GM12801 (cell line): ENCODE results near the gene CDH23.

Source experiments
- TF ChIP-seq, protein P1 (sequence below): IDR thresholded peaks from one replicate; pipeline ENCODE4 v1.5.1; 2011; ENCODE audit warnings: control low read depth; ENCODE audit not compliant: insufficient read length; ENCODE audit errors: extremely low read depth

Gene CDH23

GRCh38 chr10:71631007-71631861, 234.5 kb downstream of the CDH23 start:
- TF ChIP-seq, protein P1, sequence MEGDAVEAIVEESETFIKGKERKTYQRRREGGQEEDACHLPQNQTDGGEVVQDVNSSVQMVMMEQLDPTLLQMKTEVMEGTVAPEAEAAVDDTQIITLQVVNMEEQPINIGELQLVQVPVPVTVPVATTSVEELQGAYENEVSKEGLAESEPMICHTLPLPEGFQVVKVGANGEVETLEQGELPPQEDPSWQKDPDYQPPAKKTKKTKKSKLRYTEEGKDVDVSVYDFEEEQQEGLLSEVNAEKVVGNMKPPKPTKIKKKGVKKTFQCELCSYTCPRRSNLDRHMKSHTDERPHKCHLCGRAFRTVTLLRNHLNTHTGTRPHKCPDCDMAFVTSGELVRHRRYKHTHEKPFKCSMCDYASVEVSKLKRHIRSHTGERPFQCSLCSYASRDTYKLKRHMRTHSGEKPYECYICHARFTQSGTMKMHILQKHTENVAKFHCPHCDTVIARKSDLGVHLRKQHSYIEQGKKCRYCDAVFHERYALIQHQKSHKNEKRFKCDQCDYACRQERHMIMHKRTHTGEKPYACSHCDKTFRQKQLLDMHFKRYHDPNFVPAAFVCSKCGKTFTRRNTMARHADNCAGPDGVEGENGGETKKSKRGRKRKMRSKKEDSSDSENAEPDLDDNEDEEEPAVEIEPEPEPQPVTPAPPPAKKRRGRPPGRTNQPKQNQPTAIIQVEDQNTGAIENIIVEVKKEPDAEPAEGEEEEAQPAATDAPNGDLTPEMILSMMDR, result no peak

DNA sequence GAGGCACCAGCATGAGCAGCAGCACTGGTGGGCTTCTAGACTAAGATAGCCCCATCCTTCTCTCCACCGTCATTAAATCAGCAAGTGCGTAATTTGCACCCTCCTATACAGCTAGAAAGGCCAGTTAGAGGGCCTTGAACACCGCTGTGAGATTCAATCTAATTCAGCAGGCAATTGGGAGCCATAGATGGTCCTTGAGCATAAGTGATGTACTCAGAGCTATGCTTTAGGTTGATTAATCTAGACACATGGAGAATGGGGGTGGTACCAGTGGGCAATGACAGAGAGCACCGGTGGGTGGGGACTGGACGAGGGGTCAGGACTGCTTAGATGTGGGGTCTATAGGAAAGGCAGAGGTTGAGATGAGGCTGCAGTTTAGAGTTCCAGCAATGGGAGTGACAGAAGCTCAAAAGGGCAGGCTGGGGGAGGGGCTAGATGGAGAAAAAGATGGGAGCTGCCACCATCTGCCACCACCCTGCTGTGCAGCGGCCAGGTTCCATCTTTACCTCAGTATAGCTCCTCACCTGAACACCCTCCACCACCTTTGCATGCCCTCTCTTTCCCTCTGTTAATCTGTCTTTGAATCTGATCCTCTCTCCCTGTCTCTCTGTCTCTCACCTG, 235.6 kb downstream of the CDH23 start:
- TF ChIP-seq, protein P1, result no peak

- TF ChIP-seq, protein P1, result no peak
Measured at GRCh38 chr10:71632896-71633600, 236.3 kb downstream of the CDH23 start.

DNA sequence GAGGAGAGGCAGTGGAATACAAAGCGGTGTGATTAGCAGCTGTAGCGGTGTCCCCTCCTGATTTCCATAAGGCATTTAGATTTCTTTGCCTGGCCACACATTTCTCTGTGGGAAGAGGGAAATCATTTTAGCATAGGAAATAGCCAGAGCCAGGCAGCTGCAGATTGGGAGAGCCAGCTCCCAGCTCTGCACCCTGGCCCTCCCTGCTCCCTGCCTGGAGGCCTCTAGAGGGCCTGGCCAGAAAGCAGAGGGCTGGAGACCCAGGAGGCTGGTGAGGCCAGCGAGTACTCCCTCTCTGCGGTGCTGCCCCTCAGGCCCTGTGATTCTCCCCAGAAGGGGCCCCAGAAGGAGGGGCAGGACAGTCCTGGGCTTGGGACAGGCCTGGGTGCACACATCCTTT, 237.2 kb downstream of the CDH23 start:
- TF ChIP-seq, protein P1, result no peak

DNA sequence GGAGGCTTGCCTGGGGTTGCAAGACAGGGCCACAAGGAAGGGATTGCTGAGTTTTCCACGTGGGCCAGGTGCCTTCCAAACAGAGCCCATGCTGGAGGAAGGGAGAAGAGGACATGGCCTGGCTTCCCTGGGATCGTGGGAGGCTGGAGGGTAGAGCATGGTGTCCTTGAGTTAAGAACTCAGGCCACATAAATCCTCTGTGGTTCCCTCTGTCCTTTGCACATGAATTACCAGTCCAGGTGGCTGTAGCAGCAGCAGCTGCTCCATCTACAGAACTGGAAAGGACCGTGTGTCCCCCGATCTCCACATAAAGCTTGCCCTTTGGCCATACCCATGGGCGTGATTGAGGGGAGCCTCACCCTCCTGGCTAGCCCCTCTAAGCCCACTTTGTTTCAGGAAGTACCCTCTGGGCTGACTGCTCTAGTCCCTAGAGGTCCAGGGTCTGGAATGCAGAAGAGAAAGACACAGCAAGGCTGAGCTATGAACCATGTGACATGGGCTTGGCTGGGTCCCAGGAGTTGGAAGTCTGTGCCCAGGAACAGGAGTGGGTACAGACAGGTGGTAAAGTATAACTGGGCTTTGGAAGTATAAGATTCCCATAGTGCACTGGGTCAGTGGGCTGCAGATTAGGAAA, 237.9 kb downstream of the CDH23 start:
- TF ChIP-seq, protein P1, result no peak

DNA sequence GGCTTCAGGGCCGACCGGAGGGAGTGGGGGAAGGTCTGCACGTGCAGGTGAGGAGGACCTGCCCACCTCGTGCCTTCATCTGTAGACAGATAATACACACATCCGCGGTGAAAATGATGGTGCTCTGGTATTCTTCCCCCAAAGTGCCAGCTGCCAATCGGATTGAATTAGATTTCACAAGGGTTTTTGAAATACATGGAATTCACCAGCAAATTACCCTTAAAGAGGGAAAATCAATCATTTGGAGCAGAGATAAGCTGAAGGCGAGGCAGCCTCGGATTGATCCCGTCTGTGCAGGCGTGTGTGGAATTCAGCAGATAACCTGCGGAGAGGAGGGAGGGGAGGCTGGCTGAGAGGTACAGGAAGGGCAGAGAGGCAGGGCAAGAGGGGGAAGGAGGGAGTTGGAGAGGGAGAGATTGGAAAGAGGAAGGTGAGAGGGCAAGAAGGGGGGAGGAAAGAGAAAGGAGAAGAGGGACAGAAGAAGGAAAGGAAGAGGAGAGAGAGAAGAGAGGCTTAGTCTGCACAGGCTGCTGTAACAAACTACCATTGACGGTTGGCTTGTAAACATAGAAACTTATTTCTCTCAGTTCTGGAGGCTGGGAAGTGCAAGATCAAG, 238.6 kb downstream of the CDH23 start:
- TF ChIP-seq, protein P1, result no peak
